NCI-H1105 (cell line): ENCODE results near the gene KAT2B.

Experiments
- DNase-seq: peaks from one replicate; lab custom pipeline; 2025; lab: John Stamatoyannopoulos, UW

The KAT2B gene

GRCh38 chr3:20096135-20096685 lies 56.0 kb downstream of the KAT2B start:
- DNase-seq: no peak

- no peak for DNase-seq
Measured at GRCh38 chr3:20097015-20097414, 56.8 kb downstream of the KAT2B start.

- DNase-seq: no peak
Measured at GRCh38 chr3:20099060-20099459, 58.8 kb downstream of the KAT2B start.

GRCh38 chr3:20100151-20100550 lies 59.9 kb downstream of the KAT2B start:
- no peak for DNase-seq

GRCh38 chr3:20101041-20101440 lies 60.8 kb downstream of the KAT2B start:
- DNase-seq: no peak

GRCh38 chr3:20103731-20104130 lies 63.5 kb downstream of the KAT2B start:
- no peak for DNase-seq

- DNase-seq: no peak
Measured at GRCh38 chr3:20104167-20104661, 64.0 kb downstream of the KAT2B start.

GRCh38 chr3:20105513-20106280 lies 65.5 kb downstream of the KAT2B start:
- DNase-seq: no peak

GRCh38 chr3:20107722-20108121 lies 67.5 kb downstream of the KAT2B start:
- no peak for DNase-seq

GRCh38 chr3:20108869-20109268 lies 68.6 kb downstream of the KAT2B start:
- no peak for DNase-seq

GRCh38 chr3:20110826-20111225 lies 70.6 kb downstream of the KAT2B start:
- no peak for DNase-seq

GRCh38 chr3:20111836-20112235 lies 71.6 kb downstream of the KAT2B start:
- DNase-seq: no peak

- DNase-seq: no peak
Measured at GRCh38 chr3:20121088-20121487, 80.8 kb downstream of the KAT2B start.

GRCh38 chr3:20123131-20123652 lies 82.9 kb downstream of the KAT2B start:
- no peak for DNase-seq

GRCh38 chr3:20125289-20125688 lies 85.0 kb downstream of the KAT2B start:
- no peak for DNase-seq

- no peak for DNase-seq
Measured at GRCh38 chr3:20125897-20126296, 85.7 kb downstream of the KAT2B start.

GRCh38 chr3:20128358-20128757 lies 88.1 kb downstream of the KAT2B start:
- DNase-seq: no peak

- no peak for DNase-seq
Measured at GRCh38 chr3:20130106-20130505, 89.9 kb downstream of the KAT2B start.

GRCh38 chr3:20136231-20136630 lies 96.0 kb downstream of the KAT2B start:
- DNase-seq: no peak

GRCh38 chr3:20137647-20138046 lies 97.4 kb downstream of the KAT2B start:
- no peak for DNase-seq

- DNase-seq: no peak
Measured at GRCh38 chr3:20140881-20141280, 100.6 kb downstream of the KAT2B start.

- DNase-seq: no peak
Measured at GRCh38 chr3:20141316-20141715, 101.1 kb downstream of the KAT2B start.

- DNase-seq: no peak
Measured at GRCh38 chr3:20141851-20142250, 101.6 kb downstream of the KAT2B start.

GRCh38 chr3:20142517-20142916 lies 102.3 kb downstream of the KAT2B start:
- no peak for DNase-seq
